ENCODE results near the gene ANKHD1. TPM values are rescaled to one million over a fixed set of nuclear protein-coding genes. Genes with fewer than 3 reads are reported as not detected.
"Not testable (repeated sequence)": the region's sequence is repeated elsewhere in the genome, so short reads cannot be mapped to it uniquely, and the experiment has no call there.

Gene ANKHD1
- total RNA-seq, 2 experiments from 2014 or later = 90.6 to 143 TPM

DNA sequence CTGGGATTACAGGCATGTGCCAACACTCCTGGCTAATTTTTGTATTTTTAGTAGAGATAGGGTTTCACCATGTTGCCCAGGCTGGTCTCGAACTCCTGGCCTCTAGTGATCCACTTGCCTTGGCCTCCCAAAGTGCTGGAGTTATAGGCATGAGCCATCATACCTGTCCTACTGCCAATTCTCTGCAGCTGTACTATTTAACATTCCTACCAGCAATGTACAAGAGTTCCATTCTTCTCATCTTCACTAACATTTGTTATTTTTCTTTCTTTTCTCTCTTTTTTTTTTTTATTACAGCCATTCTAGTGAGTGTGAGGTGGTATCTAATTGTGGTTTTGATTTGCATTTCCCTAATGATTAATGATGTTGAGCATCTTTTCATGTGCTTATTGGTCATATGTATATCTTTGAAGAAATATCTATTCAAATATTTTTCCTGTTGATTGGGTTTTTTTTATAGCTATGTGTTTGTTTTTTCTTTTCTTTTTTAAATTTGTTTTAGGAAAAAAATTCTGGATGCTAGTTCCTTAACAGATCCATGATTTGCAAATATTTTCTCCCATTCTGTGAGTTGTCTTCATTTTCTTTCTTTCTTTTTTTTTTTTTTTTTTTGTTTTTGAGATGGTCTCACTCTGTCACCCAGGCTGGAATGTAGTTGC is 17.4 kb downstream of the ANKHD1 start:
- H3K79me2 ChIP-seq (ENCODE audit: insufficient read depth, low read depth, low read length) = peaks cover 98% of the 10 kb centered on the region
- no peak for DNase-seq (ENCODE audit: low spot score)
- H2AFZ ChIP-seq (ENCODE audit: low read length) = no peak overlapping the region
- peaks cover 9% of the 10 kb centered on the region for H3K4me1 ChIP-seq (ENCODE audit: insufficient read depth, low read length, poor library complexity, severe bottlenecking)
- ChIA-PET POLR2A (interaction anchor here (0.7 to 2.0 kb wide), 6 partner anchors 11 to 75 kb away, joined by 3 to 9 read pairs (median 4); no protein-coding TSS in a partner anchor), CTCF (ENCODE audit: unreplicated experiment) (no interaction called here)
- no peak for TF ChIP-seq EZH2phosphoT487 (IDR thresholded peaks at IDR 0.05; ENCODE audit: borderline replicate concordance, low read depth, low read length)
- TF ChIP-seq, protein P1, sequence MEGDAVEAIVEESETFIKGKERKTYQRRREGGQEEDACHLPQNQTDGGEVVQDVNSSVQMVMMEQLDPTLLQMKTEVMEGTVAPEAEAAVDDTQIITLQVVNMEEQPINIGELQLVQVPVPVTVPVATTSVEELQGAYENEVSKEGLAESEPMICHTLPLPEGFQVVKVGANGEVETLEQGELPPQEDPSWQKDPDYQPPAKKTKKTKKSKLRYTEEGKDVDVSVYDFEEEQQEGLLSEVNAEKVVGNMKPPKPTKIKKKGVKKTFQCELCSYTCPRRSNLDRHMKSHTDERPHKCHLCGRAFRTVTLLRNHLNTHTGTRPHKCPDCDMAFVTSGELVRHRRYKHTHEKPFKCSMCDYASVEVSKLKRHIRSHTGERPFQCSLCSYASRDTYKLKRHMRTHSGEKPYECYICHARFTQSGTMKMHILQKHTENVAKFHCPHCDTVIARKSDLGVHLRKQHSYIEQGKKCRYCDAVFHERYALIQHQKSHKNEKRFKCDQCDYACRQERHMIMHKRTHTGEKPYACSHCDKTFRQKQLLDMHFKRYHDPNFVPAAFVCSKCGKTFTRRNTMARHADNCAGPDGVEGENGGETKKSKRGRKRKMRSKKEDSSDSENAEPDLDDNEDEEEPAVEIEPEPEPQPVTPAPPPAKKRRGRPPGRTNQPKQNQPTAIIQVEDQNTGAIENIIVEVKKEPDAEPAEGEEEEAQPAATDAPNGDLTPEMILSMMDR (conservative IDR thresholded peaks at IDR 0.05; ENCODE audit: low read length) = no peak
- H3K9me2 ChIP-seq (ENCODE audit: insufficient read depth, low read length) = no peaks in the 10 kb centered on the region
- H3K36me3 ChIP-seq (ENCODE audit: insufficient read depth, low read length) = peaks cover 66% of the 10 kb centered on the region
- intact Hi-C loops (cut with micrococcal nuclease; ENCODE audit: unreplicated experiment) = no loop called here
- H3K4me2 ChIP-seq (ENCODE audit: low read length) = no peak overlapping the region
- no peak overlapping the region for H3K4me3 ChIP-seq (ENCODE audit: low read depth, low read length, poor library complexity, severe bottlenecking)
- no peaks in the 10 kb centered on the region for H3K9me3 ChIP-seq (ENCODE audit: low read length)
- H3K27ac ChIP-seq (ENCODE audit: low read depth, low read length, poor library complexity, severe bottlenecking) = no peak overlapping the region
- H4K20me1 ChIP-seq (ENCODE audit: insufficient read depth, low read length) = 0 out of 2 replicates have a peak, but pooled peaks cover 5% of the 10 kb centered on the region
- BruUV-seq (replicated peaks) = no TSS peak

DNA sequence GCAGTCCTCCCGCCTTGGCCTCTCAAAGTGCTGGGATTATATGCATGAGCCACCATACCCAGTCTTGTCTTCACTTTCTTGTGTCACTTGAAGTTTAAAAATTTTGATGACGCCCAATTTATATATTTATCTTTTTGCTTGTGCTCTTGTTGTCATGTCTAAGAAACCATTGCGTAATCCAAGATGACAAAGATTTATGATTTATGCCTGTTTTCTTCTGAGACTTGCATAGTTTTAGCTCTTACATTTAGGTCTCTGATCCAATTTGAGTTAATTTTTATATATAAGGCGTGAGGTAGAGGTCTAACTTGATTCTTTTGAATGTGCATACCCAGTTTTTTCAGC is 18.6 kb downstream of the ANKHD1 start:
- Histone ChIP-seq H2AFZ (ENCODE audit: low read length) (no peak overlapping the region), H3K4me3 (ENCODE audit: low read depth, low read length, poor library complexity, severe bottlenecking) (no peak overlapping the region), H3K27ac (ENCODE audit: low read depth, low read length, poor library complexity, severe bottlenecking) (no peak overlapping the region), H3K79me2 (ENCODE audit: insufficient read depth, low read depth, low read length) (peaks cover 98% of the 10 kb centered on the region), H3K4me2 (ENCODE audit: low read length) (no peak overlapping the region), H3K4me1 (ENCODE audit: insufficient read depth, low read length, poor library complexity, severe bottlenecking) (peaks cover 9% of the 10 kb centered on the region), H4K20me1 (ENCODE audit: insufficient read depth, low read length) (0 out of 2 replicates have a peak, but pooled peaks cover 5% of the 10 kb centered on the region), H3K9me2 (ENCODE audit: insufficient read depth, low read length) (no peaks in the 10 kb centered on the region), H3K36me3 (ENCODE audit: insufficient read depth, low read length) (peaks cover 64% of the 10 kb centered on the region), H3K9me3 (ENCODE audit: low read length) (no peaks in the 10 kb centered on the region)
- intact Hi-C loops (cut with micrococcal nuclease; ENCODE audit: unreplicated experiment) = no loop called here
- no peak for DNase-seq (ENCODE audit: low spot score)
- BruUV-seq (replicated peaks) = no TSS peak
- ChIA-PET POLR2A (interaction anchor here (0.6 to 1.0 kb wide), 2 partner anchors 17 to 968 kb away, joined by 3 read pairs; no protein-coding TSS in a partner anchor), CTCF (ENCODE audit: unreplicated experiment) (no interaction called here)
- no peak for TF ChIP-seq EZH2phosphoT487 (IDR thresholded peaks at IDR 0.05; ENCODE audit: borderline replicate concordance, low read depth, low read length)
- TF ChIP-seq, protein P1 (conservative IDR thresholded peaks at IDR 0.05; ENCODE audit: low read length) = no peak

DNA sequence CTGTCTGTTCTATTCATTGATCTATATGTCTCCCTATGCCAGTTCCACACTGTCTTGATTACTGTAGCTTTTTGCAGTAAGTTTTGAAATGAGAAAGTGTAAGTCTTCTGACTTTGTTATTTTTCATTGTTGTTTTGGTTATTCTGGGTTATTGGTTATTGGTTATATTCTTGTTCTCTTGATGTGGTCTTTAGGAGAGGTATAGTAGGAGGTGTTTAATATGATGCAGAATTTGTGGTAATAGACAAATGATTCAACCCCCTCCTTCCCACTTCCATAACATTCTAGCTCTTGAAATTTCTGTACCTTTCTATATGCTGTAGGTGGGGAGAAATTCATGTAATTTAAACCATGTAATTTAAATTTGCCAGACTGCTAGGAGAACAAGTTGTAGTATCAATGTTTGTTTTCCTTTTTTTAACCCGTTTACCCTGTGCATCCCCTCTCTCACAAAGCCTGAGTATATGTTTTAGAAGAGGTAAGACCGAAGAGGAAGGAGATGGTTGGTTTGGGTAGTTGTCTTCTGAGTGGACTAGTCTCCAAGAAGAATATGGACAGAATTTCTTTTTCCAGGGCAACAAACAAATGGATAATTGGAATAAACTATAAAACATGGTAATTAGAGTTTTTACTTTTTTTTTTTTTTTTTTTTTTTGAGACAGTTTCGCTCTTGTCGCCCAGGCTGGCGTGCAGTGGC is 19.2 kb downstream of the ANKHD1 start:
- Histone ChIP-seq H3K9me2 (ENCODE audit: insufficient read depth, low read length) (no peaks in the 10 kb centered on the region), H3K27ac (ENCODE audit: low read depth, low read length, poor library complexity, severe bottlenecking) (no peak overlapping the region), H3K4me1 (ENCODE audit: insufficient read depth, low read length, poor library complexity, severe bottlenecking) (peaks cover 9% of the 10 kb centered on the region), H2AFZ (ENCODE audit: low read length) (no peak overlapping the region), H3K9me3 (ENCODE audit: low read length) (no peaks in the 10 kb centered on the region), H3K4me2 (ENCODE audit: low read length) (no peak overlapping the region), H3K79me2 (ENCODE audit: insufficient read depth, low read depth, low read length) (peaks cover 98% of the 10 kb centered on the region), H3K4me3 (ENCODE audit: low read depth, low read length, poor library complexity, severe bottlenecking) (no peak overlapping the region), H3K36me3 (ENCODE audit: insufficient read depth, low read length) (peaks cover 68% of the 10 kb centered on the region), H4K20me1 (ENCODE audit: insufficient read depth, low read length) (0 out of 2 replicates have a peak, but pooled peaks cover 5% of the 10 kb centered on the region)
- intact Hi-C loops (cut with micrococcal nuclease; ENCODE audit: unreplicated experiment) = no loop called here
- BruUV-seq (replicated peaks) = no TSS peak
- no peak for TF ChIP-seq EZH2phosphoT487 (IDR thresholded peaks at IDR 0.05; ENCODE audit: borderline replicate concordance, low read depth, low read length)
- TF ChIP-seq, protein P1 (conservative IDR thresholded peaks at IDR 0.05; ENCODE audit: low read length) = no peak
- ChIA-PET POLR2A (interaction anchor here (0.6 to 1.0 kb wide), 2 partner anchors 17 to 862 kb away, joined by 3 read pairs; no protein-coding TSS in a partner anchor), CTCF (ENCODE audit: unreplicated experiment) (no interaction called here)
- DNase-seq (ENCODE audit: low spot score) = no peak

DNA sequence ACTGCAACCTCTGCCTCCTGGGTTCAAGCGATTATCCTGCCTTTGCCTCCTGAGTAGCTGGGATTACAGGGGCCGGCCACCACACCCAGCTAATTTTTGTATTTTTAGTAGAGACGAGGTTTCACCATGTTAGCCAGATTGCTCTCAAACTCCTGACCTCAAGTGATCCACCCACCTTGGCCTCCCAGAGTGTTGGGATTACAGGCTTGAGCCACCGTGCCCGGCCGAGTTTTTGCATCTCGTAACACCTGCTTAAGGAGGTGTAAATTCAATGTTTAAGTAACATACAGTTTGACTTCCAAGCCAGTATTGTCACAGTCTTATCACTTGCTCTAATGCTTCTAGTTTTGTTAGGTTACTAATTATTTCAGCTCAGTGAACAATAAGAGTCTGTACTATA is 19.7 kb downstream of the ANKHD1 start:
- intact Hi-C loops (cut with micrococcal nuclease; ENCODE audit: unreplicated experiment); H3K4me1 ChIP-seq (ENCODE audit: insufficient read depth, low read length, poor library complexity, severe bottlenecking); H2AFZ ChIP-seq (ENCODE audit: low read length); DNase-seq (ENCODE audit: low spot score); H3K27ac ChIP-seq (ENCODE audit: low read depth, low read length, poor library complexity, severe bottlenecking); H3K4me3 ChIP-seq (ENCODE audit: low read depth, low read length, poor library complexity, severe bottlenecking); BruUV-seq (replicated peaks); H3K9me2 ChIP-seq (ENCODE audit: insufficient read depth, low read length); H4K20me1 ChIP-seq (ENCODE audit: insufficient read depth, low read length); CTCF ChIA-PET (ENCODE audit: unreplicated experiment); H3K4me2 ChIP-seq (ENCODE audit: low read length); H3K9me3 ChIP-seq (ENCODE audit: low read length): not testable (repeated sequence)
- Histone ChIP-seq H3K36me3 (ENCODE audit: insufficient read depth, low read length) (peaks cover 68% of the 10 kb centered on the region), H3K79me2 (ENCODE audit: insufficient read depth, low read depth, low read length) (peaks cover 97% of the 10 kb centered on the region)
- POLR2A ChIA-PET = interaction anchor here (0.6 to 1.0 kb wide), 3 partner anchors 16 to 863 kb away, joined by 3 read pairs; no protein-coding TSS in a partner anchor

All from OCI-LY7 (cell line).